Esophagus muscularis mucosa (tissue), 4 donors: Measurements from ENCODE around the gene PTPRT. TPM values are rescaled to one million over a fixed set of nuclear protein-coding genes. Genes with fewer than 3 reads are reported as not detected.

Source experiments
- DNase-seq: peaks from one replicate; pipeline ENCODE4 v3.0.0-alpha.2; 2017; ENCODE audit errors: extremely low spot score
- H3K27ac ChIP-seq, 4 donors: fragments of 200-600 bp; sonication (generic); replicated peaks in 1 of 4; 1 replicate in 3 of 4; 2 replicates in 1 of 4; pipeline ENCODE4 v1.5.1; 2016 to 2019; ENCODE audit warnings: mild to moderate bottlenecking in 1 of 4
- H3K27me3 ChIP-seq, 4 donors: fragments of 200-600 bp; sonication (generic); one replicate each; pipeline versions ENCODE4 v1.5.1 to v1.6.0; 2016 to 2019
- H3K36me3 ChIP-seq, 4 donors: fragments of 200-600 bp; sonication (generic); one replicate each; pipeline ENCODE4 v1.5.1; 2016 to 2019
- H3K4me1 ChIP-seq, 4 donors: fragments of 200-600 bp; sonication (generic); one replicate each; pipeline ENCODE4 v1.5.1; 2016 to 2019
- H3K4me3 ChIP-seq, 4 donors: fragments of 200-600 bp; sonication (generic); 1 replicate in 2 of 4; 2 replicates in 2 of 4; pipeline ENCODE4 v1.5.1; 2016 to 2019; ENCODE audit warnings: mild to moderate bottlenecking in 4 of 4, moderate library complexity in 1 of 4
- H3K9me3 ChIP-seq, 4 donors: fragments of 200-600 bp; sonication (generic); 1 replicate in 3 of 4; 2 replicates in 1 of 4; pipeline ENCODE4 v1.5.1; 2016 to 2019
- EP300 ChIP-seq: sonication (generic); formaldehyde crosslinking; IDR thresholded peaks from one replicate; pipeline ENCODE4 v1.6.1; 2017; ENCODE audit warnings: antibody characterized with exemption
- POLR2A ChIP-seq: fragments of 450-650 bp; IDR thresholded peaks from one replicate; pipeline ENCODE4 v1.6.1; 2017; ENCODE audit warnings: antibody characterized with exemption, moderate library complexity, mild to moderate bottlenecking, low read depth
- POLR2AphosphoS5 ChIP-seq, 2 donors: sonication (generic); formaldehyde crosslinking; IDR thresholded peaks; one replicate each; pipeline ENCODE4 v1.6.1; 2017; ENCODE audit warnings: antibody characterized with exemption in 2 of 2
- WGBS: methylation state at CpG from one replicate; pipeline ENCODE4 v1.1.5; 2018; 5-methylcytosine and 5-hydroxymethylcytosine counted together
- intact Hi-C: fragments of 100-400 bp; cut with DNase I; formaldehyde crosslinking; loops from one replicate; pipeline ENCODE4 v1.15.1; 2023
- total RNA-seq, 4 donors: library from RNA; depleted of rRNA; stranded (reverse); fragments of >200 nt; gene quantifications; one replicate each; pipeline versions ENCODE4 v1.1.0 to v1.2.1, GENCODE V29; 2016
- TF ChIP-seq, protein P1 (sequence below), 3 experiments: fragments of 200-600 bp in 2 of 3; fragments of 450-650 bp in 1 of 3; sonication (generic) in 2 of 3; IDR thresholded peaks; one replicate each; pipeline ENCODE4 v1.5.1; 2017 to 2019; ENCODE audit warnings: antibody characterized with exemption in 3 of 3, mild to moderate bottlenecking in 2 of 3, moderate library complexity in 1 of 3

The PTPRT gene
- total RNA-seq, 4 donors from 2014 or later = 0.06 to 0.39 TPM; not detected in 2

DNA sequence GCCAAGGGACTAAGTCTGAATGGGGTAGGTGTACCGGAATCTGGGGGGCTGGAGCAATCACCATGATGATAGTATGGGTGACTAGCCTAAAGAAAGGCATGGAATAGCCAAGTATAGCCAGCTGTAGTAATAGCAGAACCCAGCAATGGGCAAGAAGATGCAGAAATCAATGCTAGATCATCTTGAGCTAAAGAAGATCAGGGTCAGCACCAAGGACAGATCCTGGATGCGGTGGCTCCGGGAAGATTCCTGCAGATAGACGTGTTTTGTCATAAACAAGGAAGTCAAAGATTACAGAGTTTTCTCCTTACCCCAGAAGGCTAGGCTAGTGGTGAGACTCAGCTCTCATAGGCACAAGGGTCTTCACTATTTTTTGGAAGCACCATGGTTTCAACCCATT is 1009.9 kb downstream of the PTPRT start:
- Histone ChIP-seq H3K36me3 (no peaks in the 10 kb centered on the region), H3K9me3 (no peaks in the 10 kb centered on the region), H3K27me3 (peaks cover 0 to 13% (median 0%) of the 10 kb centered on the region in 4 donors), H3K4me1 (no peaks in the 10 kb centered on the region), H3K4me3 (no peak overlapping the region), H3K27ac (no peak overlapping the region)
- no peak for TF ChIP-seq POLR2A
- intact Hi-C loops = no loop called here
- no peak for DNase-seq
- WGBS = 21% methylated on average over 4 of the region's 4 CpGs

DNA sequence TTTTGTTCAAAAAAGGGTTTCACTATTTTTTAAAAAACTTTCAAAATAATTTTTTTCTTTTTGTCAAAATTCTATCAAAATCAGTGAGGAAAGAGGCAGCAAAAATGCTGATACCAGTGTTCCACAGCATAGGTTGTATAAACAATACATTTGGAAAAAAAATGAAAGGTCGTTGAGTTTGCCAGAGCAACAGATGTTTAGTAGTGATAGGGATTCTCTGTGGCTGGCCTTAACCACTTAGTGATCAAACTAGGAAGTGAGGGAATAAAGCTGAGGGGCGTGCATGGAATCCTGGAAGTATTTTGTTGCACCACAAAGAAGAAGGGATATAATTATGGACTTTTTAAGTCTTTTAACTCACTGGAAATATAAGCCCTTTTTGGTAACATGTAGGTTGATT is 1016.3 kb downstream of the PTPRT start:
- no peak overlapping the region for H3K4me3 ChIP-seq
- 3% methylated on average over 2 of the region's 2 CpGs for WGBS
- peaks cover 0 to 19% (median 0%) of the 10 kb centered on the region in 4 donors for H3K27me3 ChIP-seq
- no peak for TF ChIP-seq POLR2AphosphoS5 (IDR thresholded peaks at IDR 0.05)
- TF ChIP-seq, protein P1, sequence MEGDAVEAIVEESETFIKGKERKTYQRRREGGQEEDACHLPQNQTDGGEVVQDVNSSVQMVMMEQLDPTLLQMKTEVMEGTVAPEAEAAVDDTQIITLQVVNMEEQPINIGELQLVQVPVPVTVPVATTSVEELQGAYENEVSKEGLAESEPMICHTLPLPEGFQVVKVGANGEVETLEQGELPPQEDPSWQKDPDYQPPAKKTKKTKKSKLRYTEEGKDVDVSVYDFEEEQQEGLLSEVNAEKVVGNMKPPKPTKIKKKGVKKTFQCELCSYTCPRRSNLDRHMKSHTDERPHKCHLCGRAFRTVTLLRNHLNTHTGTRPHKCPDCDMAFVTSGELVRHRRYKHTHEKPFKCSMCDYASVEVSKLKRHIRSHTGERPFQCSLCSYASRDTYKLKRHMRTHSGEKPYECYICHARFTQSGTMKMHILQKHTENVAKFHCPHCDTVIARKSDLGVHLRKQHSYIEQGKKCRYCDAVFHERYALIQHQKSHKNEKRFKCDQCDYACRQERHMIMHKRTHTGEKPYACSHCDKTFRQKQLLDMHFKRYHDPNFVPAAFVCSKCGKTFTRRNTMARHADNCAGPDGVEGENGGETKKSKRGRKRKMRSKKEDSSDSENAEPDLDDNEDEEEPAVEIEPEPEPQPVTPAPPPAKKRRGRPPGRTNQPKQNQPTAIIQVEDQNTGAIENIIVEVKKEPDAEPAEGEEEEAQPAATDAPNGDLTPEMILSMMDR (IDR thresholded peaks at IDR 0.05) = no peak
- TF ChIP-seq EP300 = no peak
- no peak for TF ChIP-seq POLR2A
- intact Hi-C loops = no loop called here
- no peak for DNase-seq
- no peaks in the 10 kb centered on the region for H3K4me1 ChIP-seq
- no peaks in the 10 kb centered on the region for H3K36me3 ChIP-seq
- no peak overlapping the region for H3K27ac ChIP-seq
- H3K9me3 ChIP-seq = no peaks in the 10 kb centered on the region

DNA sequence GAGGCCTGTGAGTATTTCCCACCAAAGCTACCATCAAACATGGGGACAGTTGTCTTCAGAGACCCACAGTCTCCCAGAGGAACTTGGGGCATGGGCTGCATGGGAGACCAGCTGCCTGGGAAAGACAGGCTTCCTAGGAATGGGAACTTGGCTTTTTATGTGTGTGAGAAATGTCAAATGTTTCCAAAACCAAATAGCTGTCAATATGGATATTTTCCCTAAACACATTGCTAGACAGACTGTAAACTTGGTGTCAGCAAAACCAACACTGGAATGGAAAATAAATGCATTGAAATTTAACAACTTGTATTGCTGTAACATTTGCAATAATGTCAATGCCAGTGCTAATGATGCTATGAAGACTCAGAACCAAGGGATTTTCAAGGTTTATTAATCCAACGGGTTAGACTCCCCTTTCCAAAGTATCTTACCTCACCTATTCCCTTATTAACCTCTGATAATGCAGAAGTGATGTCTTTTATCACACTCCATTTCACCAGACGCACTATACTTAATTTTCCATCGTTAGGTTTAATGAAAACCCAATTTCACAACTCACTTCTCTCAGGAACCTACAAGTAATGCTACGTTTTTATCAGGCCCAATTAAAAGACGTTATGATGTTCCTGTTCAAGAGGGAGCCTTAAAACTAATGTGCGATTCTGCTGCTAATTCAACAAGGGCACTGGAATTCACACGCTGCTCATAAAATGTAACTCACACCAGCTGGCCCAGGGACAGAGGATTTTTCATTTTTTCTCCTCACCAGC is 1025.4 kb downstream of the PTPRT start:
- intact Hi-C loops = no loop called here
- no peak for DNase-seq
- H3K9me3 ChIP-seq = no peaks in the 10 kb centered on the region
- H3K4me1 ChIP-seq = no peaks in the 10 kb centered on the region
- no peaks in the 10 kb centered on the region for H3K36me3 ChIP-seq
- TF ChIP-seq POLR2AphosphoS5 (IDR thresholded peaks at IDR 0.05) = no peak
- TF ChIP-seq EP300 = no peak
- TF ChIP-seq, protein P1 (IDR thresholded peaks at IDR 0.05) = no peak
- no peak for TF ChIP-seq POLR2A
- 69% methylated on average over 7 of the region's 7 CpGs for WGBS
- H3K27me3 ChIP-seq = peaks cover 0 to 20% (median 0%) of the 10 kb centered on the region in 4 donors
- H3K27ac ChIP-seq = no peak overlapping the region
- H3K4me3 ChIP-seq = no peak overlapping the region

DNA sequence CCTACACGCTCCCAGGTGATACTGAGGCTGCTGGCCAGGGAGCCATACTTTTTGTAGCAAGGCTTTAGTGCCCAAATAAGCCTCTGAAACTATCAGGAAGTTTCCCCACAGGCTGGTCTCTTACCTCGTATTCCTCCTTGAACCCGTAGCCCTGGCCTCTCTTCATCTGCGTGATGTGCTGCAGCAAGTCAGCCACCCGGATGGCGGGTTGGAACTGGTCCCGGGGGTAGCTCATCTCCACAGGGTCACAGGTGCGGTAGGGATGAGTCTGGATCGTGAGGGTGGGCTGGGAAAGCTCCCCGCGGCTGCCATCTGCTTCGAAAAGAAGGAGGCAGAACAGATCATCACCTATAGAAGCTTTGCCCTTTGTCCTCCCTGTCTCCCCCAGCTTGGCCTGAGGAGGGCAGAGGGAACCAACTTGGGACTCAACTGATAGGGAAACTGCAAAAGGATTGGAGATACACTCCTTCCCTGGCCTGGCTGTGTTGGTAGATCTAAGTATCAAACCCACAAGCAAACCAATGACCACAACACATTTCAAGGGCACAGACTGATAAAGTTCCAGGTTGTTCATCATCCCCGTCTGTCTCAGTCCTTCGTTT is 1028.4 kb downstream of the PTPRT start:
- Histone ChIP-seq H3K9me3 (no peaks in the 10 kb centered on the region), H3K36me3 (no peaks in the 10 kb centered on the region), H3K4me1 (no peaks in the 10 kb centered on the region), H3K27me3 (peaks cover 0 to 12% (median 0%) of the 10 kb centered on the region in 4 donors), H3K4me3 (no peak overlapping the region), H3K27ac (no peak overlapping the region)
- WGBS = 95% methylated on average over 12 of the region's 14 CpGs
- no peak for DNase-seq
- intact Hi-C loops = no loop called here
- TF ChIP-seq EP300 (no peak), POLR2AphosphoS5 (IDR thresholded peaks at IDR 0.05) (no peak), POLR2A (no peak)
- TF ChIP-seq, protein P1 (IDR thresholded peaks at IDR 0.05) = no peak

DNA sequence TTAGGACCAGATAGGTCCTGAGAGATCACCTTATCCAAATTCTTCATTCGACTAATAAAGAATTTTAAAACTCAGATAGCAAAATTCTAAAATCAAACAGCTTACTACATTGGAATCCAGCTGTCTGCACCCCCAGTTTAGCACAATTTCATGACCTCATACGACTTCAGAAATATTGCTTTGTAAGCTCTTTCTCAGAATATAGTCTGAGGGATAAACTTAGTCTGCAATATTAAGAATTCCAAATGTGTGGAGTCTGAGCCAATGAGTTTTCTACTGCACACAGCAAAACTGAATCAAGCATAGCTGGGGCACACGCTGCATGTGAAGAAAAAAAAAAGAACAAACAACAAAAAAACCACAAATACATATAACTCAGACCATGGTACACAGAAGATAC is 1029.9 kb downstream of the PTPRT start:
- Histone ChIP-seq H3K4me3 (no peak overlapping the region), H3K4me1 (no peaks in the 10 kb centered on the region), H3K36me3 (no peaks in the 10 kb centered on the region), H3K9me3 (no peaks in the 10 kb centered on the region), H3K27me3 (no peaks in the 10 kb centered on the region), H3K27ac (no peak overlapping the region)
- 34% methylated on average over 3 of the region's 3 CpGs for WGBS
- no peak for DNase-seq
- no peak for TF ChIP-seq POLR2A
- TF ChIP-seq EP300 = no peak
- TF ChIP-seq, protein P1 (IDR thresholded peaks at IDR 0.05) = no peak
- no peak for TF ChIP-seq POLR2AphosphoS5 (IDR thresholded peaks at IDR 0.05)
- intact Hi-C loops = no loop called here
